NCI-H1105 treated with DMSO at 0.1 percent for 48 hours (cell line): ENCODE data around the gene CLCN1.
A peak's percentile ranks its signal among the peaks of the same experiment; 100 is the strongest.

Source experiments
- DNase-seq: peaks from one replicate; lab custom pipeline; 2025; lab: John Stamatoyannopoulos, UW

The CLCN1 gene

GRCh38 chr7:143334244-143334643 lies 18.3 kb downstream of the CLCN1 start:
- DNase-seq = no peak

- DNase-seq = no peak
Observed at GRCh38 chr7:143337216-143337615, 21.3 kb downstream of the CLCN1 start.

DNA sequence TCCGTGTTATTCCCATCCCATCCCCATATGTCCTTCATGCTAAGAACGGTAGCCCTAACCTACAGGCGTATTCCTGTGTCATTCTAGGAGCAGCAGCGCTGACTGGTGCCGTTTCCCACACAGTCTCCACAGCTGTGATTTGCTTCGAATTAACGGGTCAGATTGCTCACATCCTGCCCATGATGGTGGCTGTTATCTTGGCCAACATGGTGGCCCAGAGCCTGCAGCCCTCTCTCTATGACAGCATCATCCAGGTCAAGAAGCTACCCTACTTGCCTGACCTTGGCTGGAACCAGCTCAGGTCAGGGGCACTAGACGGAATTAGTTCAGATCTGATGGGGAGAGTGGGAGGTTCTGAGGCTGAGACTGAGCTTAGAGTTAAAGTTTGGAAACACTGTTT lies 25.9 kb downstream of the CLCN1 start:
- DNase-seq = no peak

- no peak for DNase-seq
Observed at GRCh38 chr7:143343596-143343995, 27.7 kb downstream of the CLCN1 start.

- peak; percentile 69 for DNase-seq
Observed at GRCh38 chr7:143345428-143345900, 29.6 kb downstream of the CLCN1 start.

DNA sequence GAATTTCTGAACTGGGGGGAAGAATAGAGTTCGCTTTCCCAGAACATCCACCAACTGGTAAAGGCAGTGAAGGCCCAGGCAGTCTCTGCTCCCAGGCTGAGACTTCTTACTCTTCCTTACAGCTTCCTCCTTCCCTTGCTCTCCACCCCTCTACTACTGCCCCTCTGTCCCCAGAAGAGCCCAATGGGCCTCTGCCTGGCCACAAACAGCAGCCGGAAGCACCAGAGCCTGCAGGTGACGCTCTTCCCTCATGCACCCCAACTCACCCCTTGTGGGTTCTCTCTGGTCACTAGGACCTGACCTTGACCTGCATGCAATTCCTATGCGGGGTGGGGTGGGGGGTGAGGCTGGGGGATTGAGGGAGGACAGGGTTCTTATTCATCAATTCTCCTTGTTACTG lies 30.1 kb downstream of the CLCN1 start:
- DNase-seq = no peak

DNA sequence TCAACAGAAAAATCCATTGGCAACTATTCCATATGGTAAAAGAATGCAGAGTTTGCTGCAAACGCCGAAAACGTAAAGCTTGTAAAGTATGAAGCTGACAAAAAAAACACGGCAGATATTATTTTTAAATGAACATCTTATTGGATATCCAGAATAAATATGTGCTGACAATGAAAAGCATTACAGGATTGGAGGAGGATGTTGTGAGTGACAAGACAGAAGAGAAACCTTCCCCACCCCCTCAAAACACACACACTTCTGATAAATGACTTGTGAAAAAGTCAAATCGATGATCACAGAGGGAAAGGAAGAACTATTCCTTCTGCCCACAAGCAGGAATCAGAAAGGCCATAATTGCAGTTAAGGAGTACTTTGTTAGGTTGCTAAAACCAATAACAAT lies 32.0 kb downstream of the CLCN1 start:
- no peak for DNase-seq

DNA sequence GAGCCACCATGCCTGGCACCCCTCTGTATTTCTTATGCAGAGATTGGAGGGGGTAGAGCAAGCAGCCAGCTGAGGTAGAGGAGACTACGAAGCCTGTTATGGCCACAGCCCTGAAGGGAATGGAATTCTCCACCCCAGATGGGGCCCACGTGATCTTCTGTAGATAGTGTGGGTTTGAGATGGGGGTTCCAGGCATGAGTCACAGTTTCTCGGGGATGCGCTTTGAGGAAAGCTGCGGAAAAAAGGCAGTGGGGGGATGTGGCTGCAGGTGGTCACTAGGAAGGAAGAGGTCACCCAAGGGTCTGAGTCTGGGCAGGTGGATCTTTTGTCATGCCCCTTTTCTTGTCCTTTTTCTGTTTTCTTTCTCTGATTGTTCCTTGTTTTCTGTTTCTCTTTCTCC lies 35.1 kb downstream of the CLCN1 start:
- no peak for DNase-seq

- no peak for DNase-seq
Observed at GRCh38 chr7:143351574-143351973, 35.7 kb downstream of the CLCN1 start.

DNA sequence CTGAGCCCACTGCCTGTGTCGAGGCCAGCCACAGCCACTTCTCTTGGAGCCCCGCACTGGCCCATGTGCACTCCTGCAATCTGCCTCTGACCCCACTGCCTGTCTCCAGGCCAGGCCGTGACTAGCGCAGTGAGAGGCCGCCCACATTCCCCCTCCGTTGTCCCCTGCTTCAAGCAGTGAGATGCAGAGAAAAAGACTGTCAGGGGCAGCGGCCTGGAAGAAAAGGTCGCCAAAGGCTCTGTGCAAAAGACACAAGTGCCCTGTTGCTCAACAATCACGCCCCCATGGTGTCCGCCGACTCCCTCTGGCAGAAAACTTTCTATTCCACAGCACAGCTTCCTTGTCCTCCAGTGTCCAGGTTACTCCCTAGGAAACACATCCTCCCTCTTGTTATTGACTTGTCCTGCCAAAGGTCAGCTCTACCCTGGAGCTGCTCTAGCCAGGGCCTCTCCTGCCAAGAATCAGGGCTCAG lies 36.7 kb downstream of the CLCN1 start:
- DNase-seq = no peak

GRCh38 chr7:143354376-143354775 lies 38.5 kb downstream of the CLCN1 start:
- DNase-seq = no peak

DNA sequence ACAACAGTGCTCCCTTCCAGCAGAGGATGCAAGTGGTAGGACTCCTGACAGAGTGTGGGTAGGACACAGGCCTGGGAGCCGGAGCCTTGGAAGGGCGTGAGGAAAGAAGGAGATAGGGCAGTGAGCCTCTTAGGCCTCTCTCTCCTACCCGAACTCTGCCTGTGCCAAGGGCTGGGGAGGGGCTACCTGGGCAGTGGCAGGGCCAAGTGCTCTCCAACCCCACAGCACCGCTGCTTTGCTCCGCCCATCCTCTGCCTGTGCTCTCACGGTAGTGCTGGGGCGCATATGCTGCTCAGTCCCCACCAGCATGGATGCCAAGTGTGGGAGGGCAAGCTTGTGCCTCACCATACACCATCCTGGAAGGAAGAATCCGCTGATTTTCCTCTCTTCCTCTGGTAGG lies 39.1 kb downstream of the CLCN1 start:
- DNase-seq = no peak

GRCh38 chr7:143355450-143356385 lies 39.8 kb downstream of the CLCN1 start:
- DNase-seq = no peak

DNA sequence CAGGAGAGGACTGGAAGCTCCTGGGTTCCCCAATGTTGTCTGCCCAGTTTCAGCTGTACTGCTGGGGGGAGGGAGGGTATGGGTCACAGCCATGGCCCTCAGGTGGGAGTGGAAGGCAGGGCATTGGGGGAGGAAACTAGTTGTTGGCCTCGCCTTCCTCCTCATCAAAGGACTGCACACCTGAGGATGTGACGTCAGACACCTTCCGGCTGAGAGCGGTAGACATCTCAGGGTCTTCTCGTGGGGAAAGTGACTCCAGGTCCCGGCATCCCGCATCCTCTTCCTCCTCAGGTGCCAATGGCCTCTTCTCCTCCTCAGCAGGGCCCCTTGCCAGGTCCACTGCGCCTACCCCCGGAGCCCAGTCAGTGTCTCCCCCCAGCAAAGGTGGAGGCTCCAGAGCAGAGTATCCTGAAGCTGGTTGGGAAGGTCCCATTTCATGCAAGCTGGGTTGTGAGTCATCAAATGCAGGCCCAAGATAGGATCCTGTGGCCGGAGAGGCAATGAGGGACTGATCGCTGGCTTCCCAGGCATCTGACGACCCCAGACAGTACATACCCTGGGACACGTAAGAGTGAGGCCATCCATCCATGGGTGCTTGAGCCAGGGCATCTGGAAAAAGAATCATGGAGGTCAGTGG lies 40.6 kb downstream of the CLCN1 start:
- no peak for DNase-seq

GRCh38 chr7:143358626-143359025 lies 42.7 kb downstream of the CLCN1 start:
- DNase-seq = no peak

- no peak for DNase-seq
Observed at GRCh38 chr7:143359771-143360353, 44.0 kb downstream of the CLCN1 start.

- DNase-seq = peak; percentile 57
Observed at GRCh38 chr7:143360788-143361551, 45.1 kb downstream of the CLCN1 start.

DNA sequence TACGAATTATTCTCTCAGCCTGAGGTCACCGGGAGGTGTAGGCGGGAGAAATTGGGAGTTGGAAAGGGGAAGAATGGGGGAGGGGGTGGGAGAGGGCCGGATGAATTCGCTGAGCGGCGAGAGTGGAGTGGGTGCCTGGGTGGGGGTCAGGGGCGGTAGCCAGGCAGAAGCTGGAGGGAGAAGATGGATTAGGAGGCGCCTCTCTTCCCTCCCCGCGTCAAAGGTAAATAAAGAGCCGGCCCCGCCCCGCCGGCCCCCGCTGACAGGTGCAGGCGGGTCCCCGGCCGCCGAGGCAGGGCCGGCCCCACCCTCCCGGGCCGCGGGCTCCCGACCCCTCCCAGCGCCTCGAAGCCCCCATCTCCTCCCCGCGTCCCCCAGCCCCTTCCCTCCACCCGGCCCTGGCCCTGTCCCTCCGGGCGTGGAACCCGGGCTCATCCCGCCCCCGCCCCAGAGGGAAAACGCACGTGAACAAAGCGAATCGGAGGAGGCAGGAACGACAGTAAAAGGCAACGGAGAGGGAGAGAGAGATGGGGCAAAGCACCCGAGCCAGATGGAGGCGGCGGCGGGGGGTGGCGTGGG lies 45.7 kb downstream of the CLCN1 start:
- peak; percentile 57 for DNase-seq

GRCh38 chr7:143362131-143363015 lies 46.5 kb downstream of the CLCN1 start, which contains the start of gene FAM131B:
TSS of gene FAM131B (minus strand) at chr7:143362713. CDS start at chr7:143362603, 110 bp downstream.
- peak; percentile 11 for DNase-seq
